Hepatocyte (in vitro differentiated cells): Measurements from ENCODE around the gene TSN.

Source experiments
- EZH2 ChIP-seq: fragments of 200-600 bp; sonication (generic); IDR thresholded peaks from 2 replicates; pipeline ENCODE4 v1.6.1; 2016; ENCODE audit warnings: antibody characterized with exemption, mild to moderate bottlenecking, borderline replicate concordance
- TF ChIP-seq, protein P1 (sequence below): fragments of 200-600 bp; sonication (generic); IDR thresholded peaks from 2 replicates; pipeline ENCODE4 v1.5.1; 2016; ENCODE audit warnings: antibody characterized with exemption, mild to moderate bottlenecking; ENCODE audit not compliant: poor library complexity

DNA sequence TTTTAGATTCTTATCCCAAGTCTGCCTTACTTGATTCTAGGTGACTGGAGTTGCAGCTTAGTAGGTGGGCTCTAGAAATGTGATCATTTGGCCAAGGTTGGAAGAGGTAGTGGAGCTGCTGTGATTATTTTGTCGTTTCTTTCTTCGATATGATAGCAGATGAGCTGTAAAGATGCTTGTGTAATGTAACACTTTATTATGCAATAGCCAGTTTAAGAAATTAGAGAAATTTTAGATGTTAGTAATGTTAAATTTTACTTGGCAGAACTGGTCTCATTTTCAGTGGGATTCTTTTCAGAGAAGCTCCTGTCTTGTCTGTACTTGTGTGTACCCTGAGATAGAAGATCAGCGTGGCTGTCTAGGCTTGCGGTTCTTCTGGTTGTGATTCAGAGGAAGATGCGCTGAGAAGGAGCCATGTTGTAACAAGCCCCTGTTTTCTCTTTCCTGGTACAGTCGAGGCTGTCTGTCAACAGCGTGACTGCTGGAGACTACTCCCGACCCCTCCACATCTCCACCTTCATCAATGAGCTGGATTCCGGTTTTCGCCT is 9.3 kb downstream of the TSN start:
- TF ChIP-seq, protein P1, sequence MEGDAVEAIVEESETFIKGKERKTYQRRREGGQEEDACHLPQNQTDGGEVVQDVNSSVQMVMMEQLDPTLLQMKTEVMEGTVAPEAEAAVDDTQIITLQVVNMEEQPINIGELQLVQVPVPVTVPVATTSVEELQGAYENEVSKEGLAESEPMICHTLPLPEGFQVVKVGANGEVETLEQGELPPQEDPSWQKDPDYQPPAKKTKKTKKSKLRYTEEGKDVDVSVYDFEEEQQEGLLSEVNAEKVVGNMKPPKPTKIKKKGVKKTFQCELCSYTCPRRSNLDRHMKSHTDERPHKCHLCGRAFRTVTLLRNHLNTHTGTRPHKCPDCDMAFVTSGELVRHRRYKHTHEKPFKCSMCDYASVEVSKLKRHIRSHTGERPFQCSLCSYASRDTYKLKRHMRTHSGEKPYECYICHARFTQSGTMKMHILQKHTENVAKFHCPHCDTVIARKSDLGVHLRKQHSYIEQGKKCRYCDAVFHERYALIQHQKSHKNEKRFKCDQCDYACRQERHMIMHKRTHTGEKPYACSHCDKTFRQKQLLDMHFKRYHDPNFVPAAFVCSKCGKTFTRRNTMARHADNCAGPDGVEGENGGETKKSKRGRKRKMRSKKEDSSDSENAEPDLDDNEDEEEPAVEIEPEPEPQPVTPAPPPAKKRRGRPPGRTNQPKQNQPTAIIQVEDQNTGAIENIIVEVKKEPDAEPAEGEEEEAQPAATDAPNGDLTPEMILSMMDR, result no peak
- no peak for TF ChIP-seq EZH2
